Measurements from ENCODE around the gene SUN1. TPM values are rescaled to one million over a fixed set of nuclear protein-coding genes. Genes with fewer than 3 reads are reported as not detected.

Gene SUN1
- total RNA-seq, 2 experiments from 2014 or later = 83.4 to 105 TPM

DNA sequence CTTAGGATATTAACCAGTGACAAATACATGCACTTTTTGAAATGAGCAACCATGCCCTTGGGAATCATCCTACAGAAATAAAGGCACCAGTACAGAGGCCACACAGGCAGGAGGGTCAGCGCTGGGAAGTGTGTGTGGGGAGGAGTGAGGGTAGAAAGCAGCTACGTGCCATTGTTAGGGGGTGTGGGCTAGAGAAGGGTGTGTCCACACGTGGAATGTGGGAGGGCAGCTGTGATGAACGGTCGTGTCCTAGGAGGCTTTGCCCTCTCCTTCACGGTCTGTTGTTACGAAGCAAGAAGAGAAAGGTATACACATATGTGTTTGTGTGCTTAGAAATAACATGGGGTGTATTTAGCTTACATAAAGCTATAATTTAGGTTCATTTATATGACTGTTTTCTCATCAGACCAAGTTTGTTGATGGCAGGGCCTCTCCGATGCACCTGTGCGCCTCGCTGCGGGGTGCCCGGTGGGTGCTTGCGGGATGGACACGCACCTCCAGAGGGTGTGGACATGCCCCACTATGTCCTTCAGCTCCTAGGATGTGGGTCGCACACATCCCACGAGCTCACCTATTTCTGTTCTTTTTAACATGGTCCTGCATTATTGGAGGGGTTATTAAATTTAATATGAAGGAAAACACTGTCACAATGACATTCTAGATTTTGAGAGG is 27.2 kb downstream of the SUN1 start:
- Histone ChIP-seq H3K4me2 (ENCODE audit: low read length) (no peak overlapping the region), H3K36me3 (ENCODE audit: insufficient read depth, low read length) (peaks cover 71% of the 10 kb centered on the region), H3K9me2 (ENCODE audit: insufficient read depth, low read length) (no peaks in the 10 kb centered on the region), H3K9me3 (ENCODE audit: low read length) (no peaks in the 10 kb centered on the region), H3K27ac (ENCODE audit: low read depth, low read length, poor library complexity, severe bottlenecking) (no peak overlapping the region), H2AFZ (ENCODE audit: low read length) (no peak overlapping the region), H3K4me1 (ENCODE audit: insufficient read depth, low read length, poor library complexity, severe bottlenecking) (no peaks in the 10 kb centered on the region), H3K79me2 (ENCODE audit: insufficient read depth, low read depth, low read length) (no peaks in the 10 kb centered on the region), H4K20me1 (ENCODE audit: insufficient read depth, low read length) (no peaks in the 10 kb centered on the region), H3K4me3 (ENCODE audit: low read depth, low read length, poor library complexity, severe bottlenecking) (no peak overlapping the region)
- ChIA-PET CTCF (ENCODE audit: unreplicated experiment) (no interaction called here), POLR2A (no interaction called here)
- BruUV-seq (replicated peaks) = no TSS peak
- TF ChIP-seq, protein P1, sequence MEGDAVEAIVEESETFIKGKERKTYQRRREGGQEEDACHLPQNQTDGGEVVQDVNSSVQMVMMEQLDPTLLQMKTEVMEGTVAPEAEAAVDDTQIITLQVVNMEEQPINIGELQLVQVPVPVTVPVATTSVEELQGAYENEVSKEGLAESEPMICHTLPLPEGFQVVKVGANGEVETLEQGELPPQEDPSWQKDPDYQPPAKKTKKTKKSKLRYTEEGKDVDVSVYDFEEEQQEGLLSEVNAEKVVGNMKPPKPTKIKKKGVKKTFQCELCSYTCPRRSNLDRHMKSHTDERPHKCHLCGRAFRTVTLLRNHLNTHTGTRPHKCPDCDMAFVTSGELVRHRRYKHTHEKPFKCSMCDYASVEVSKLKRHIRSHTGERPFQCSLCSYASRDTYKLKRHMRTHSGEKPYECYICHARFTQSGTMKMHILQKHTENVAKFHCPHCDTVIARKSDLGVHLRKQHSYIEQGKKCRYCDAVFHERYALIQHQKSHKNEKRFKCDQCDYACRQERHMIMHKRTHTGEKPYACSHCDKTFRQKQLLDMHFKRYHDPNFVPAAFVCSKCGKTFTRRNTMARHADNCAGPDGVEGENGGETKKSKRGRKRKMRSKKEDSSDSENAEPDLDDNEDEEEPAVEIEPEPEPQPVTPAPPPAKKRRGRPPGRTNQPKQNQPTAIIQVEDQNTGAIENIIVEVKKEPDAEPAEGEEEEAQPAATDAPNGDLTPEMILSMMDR (conservative IDR thresholded peaks at IDR 0.05; ENCODE audit: low read length) = no peak
- no peak for TF ChIP-seq EZH2phosphoT487 (IDR thresholded peaks at IDR 0.05; ENCODE audit: borderline replicate concordance, low read depth, low read length)
- intact Hi-C loops (cut with micrococcal nuclease; ENCODE audit: unreplicated experiment) = no loop called here
- DNase-seq (ENCODE audit: low spot score) = no peak

DNA sequence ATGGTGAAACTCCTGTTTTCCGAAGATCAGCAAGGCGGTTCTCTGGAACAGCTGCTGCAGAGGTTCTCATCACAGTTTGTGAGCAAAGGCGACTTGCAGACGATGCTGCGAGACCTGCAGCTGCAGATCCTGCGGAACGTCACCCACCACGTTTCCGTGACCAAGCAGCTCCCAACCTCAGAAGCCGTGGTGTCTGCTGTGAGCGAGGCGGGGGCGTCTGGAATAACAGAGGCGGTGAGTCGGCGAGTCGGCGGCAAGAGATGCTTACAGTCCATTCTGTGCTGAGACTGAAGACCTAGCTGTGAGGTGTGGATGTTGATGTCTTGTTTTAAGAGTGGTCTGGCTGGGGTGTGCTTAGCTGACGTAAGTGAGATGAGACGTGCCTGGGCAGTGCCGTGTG is 27.9 kb downstream of the SUN1 start:
- CTCF ChIA-PET (ENCODE audit: unreplicated experiment) = no interaction called here
- Histone ChIP-seq H3K9me2 (ENCODE audit: insufficient read depth, low read length) (no peaks in the 10 kb centered on the region), H3K4me1 (ENCODE audit: insufficient read depth, low read length, poor library complexity, severe bottlenecking) (no peaks in the 10 kb centered on the region), H2AFZ (ENCODE audit: low read length) (no peak overlapping the region), H3K4me2 (ENCODE audit: low read length) (no peak overlapping the region), H3K4me3 (ENCODE audit: low read depth, low read length, poor library complexity, severe bottlenecking) (no peak overlapping the region), H3K9me3 (ENCODE audit: low read length) (no peaks in the 10 kb centered on the region), H4K20me1 (ENCODE audit: insufficient read depth, low read length) (no peaks in the 10 kb centered on the region), H3K36me3 (ENCODE audit: insufficient read depth, low read length) (peaks cover 69% of the 10 kb centered on the region), H3K27ac (ENCODE audit: low read depth, low read length, poor library complexity, severe bottlenecking) (no peak overlapping the region), H3K79me2 (ENCODE audit: insufficient read depth, low read depth, low read length) (no peaks in the 10 kb centered on the region)
- no TSS peak for BruUV-seq (replicated peaks)
- POLR2A ChIA-PET = interaction anchor here (0.5 kb wide), 1 partner anchor 13 kb away, joined by 4 read pairs; no protein-coding TSS in a partner anchor
- intact Hi-C loops (cut with micrococcal nuclease; ENCODE audit: unreplicated experiment) = no loop called here
- no peak for DNase-seq (ENCODE audit: low spot score)
- TF ChIP-seq, protein P1 (conservative IDR thresholded peaks at IDR 0.05; ENCODE audit: low read length) = no peak
- TF ChIP-seq EZH2phosphoT487 (IDR thresholded peaks at IDR 0.05; ENCODE audit: borderline replicate concordance, low read depth, low read length) = no peak

DNA sequence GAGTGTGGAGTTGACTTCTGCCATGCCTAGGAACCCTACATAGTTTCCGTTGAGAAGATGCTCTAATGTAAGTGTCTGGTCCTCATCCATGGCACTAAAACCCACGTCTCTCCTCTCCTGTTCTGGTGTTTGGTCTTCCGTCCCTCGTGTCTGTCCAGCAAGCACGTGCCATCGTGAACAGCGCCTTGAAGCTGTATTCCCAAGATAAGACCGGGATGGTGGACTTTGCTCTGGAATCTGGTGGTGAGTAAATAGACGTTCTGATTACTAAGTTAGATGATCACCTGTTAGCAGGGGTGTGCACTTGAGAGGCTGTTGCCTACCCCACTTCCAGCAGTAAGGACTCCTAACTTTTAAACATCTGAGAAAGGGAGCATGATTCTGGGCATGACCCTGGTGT is 28.9 kb downstream of the SUN1 start:
- no peaks in the 10 kb centered on the region for H3K4me1 ChIP-seq (ENCODE audit: insufficient read depth, low read length, poor library complexity, severe bottlenecking)
- CTCF ChIA-PET (ENCODE audit: unreplicated experiment) = no interaction called here
- no peaks in the 10 kb centered on the region for H3K9me3 ChIP-seq (ENCODE audit: low read length)
- BruUV-seq (replicated peaks) = no TSS peak
- H3K4me3 ChIP-seq (ENCODE audit: low read depth, low read length, poor library complexity, severe bottlenecking) = no peak overlapping the region
- H3K4me2 ChIP-seq (ENCODE audit: low read length) = no peak overlapping the region
- H4K20me1 ChIP-seq (ENCODE audit: insufficient read depth, low read length) = no peaks in the 10 kb centered on the region
- H3K36me3 ChIP-seq (ENCODE audit: insufficient read depth, low read length) = peaks cover 77% of the 10 kb centered on the region
- POLR2A ChIA-PET = no interaction called here
- no peak overlapping the region for H2AFZ ChIP-seq (ENCODE audit: low read length)
- intact Hi-C loops (cut with micrococcal nuclease; ENCODE audit: unreplicated experiment) = no loop called here
- H3K27ac ChIP-seq (ENCODE audit: low read depth, low read length, poor library complexity, severe bottlenecking) = no peak overlapping the region
- DNase-seq (ENCODE audit: low spot score) = no peak
- H3K79me2 ChIP-seq (ENCODE audit: insufficient read depth, low read depth, low read length) = no peaks in the 10 kb centered on the region
- TF ChIP-seq, protein P1 (conservative IDR thresholded peaks at IDR 0.05; ENCODE audit: low read length) = no peak
- no peak for TF ChIP-seq EZH2phosphoT487 (IDR thresholded peaks at IDR 0.05; ENCODE audit: borderline replicate concordance, low read depth, low read length)
- H3K9me2 ChIP-seq (ENCODE audit: insufficient read depth, low read length) = no peaks in the 10 kb centered on the region
